ENCODE results near the gene NEK10. TPM values are rescaled to one million over a fixed set of nuclear protein-coding genes. Genes with fewer than 3 reads are reported as not detected.

NEK10 gene
- total RNA-seq, 4 donors from 2014 or later = 0.58 to 2.5 (median 1.1) TPM

DNA sequence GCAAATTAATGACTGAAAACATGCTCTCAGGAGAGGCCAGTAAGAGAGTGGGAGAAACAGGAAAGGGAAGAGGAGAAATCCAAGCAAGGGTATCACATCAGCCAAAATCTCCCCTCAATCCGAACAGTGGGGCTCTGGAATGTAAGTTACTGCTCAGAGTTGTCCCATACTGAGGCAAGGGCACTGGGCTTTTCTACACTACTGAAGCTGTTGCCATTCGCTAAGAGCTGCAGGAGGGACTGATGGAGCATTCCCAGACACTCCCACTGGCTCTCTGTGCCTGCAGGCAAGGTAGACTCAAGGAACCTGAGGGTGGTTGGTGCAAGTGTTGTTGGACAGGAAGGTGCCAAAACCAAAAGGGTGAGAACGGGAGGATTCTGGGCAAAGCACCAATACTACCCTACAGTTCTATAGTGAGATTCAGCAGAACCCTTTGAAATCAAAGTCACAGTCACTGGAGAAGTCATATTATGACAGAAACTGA lies 46.1 kb downstream of the NEK10 start:
- no peak overlapping the region for H3K27ac ChIP-seq (replicated peaks in 1 of 4)
- no peak for DNase-seq (ENCODE audit: extremely low spot score)
- WGBS = 68% methylated on average over 3 of the region's 3 CpGs
- peaks cover 28 to 61% (median 52%) of the 10 kb centered on the region in 4 donors for H3K4me1 ChIP-seq
- H3K9me3 ChIP-seq = no peaks in the 10 kb centered on the region
- no peak overlapping the region for H3K4me3 ChIP-seq
- no peaks in the 10 kb centered on the region for H3K27me3 ChIP-seq
- intact Hi-C loops (cut with DNase I) = no loop called here
- H3K36me3 ChIP-seq = no peaks in the 10 kb centered on the region
- no peak for TF ChIP-seq POLR2AphosphoS5 (IDR thresholded peaks at IDR 0.05)
- no peak for TF ChIP-seq EP300 (IDR thresholded peaks at IDR 0.05)
- TF ChIP-seq, protein P1, sequence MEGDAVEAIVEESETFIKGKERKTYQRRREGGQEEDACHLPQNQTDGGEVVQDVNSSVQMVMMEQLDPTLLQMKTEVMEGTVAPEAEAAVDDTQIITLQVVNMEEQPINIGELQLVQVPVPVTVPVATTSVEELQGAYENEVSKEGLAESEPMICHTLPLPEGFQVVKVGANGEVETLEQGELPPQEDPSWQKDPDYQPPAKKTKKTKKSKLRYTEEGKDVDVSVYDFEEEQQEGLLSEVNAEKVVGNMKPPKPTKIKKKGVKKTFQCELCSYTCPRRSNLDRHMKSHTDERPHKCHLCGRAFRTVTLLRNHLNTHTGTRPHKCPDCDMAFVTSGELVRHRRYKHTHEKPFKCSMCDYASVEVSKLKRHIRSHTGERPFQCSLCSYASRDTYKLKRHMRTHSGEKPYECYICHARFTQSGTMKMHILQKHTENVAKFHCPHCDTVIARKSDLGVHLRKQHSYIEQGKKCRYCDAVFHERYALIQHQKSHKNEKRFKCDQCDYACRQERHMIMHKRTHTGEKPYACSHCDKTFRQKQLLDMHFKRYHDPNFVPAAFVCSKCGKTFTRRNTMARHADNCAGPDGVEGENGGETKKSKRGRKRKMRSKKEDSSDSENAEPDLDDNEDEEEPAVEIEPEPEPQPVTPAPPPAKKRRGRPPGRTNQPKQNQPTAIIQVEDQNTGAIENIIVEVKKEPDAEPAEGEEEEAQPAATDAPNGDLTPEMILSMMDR (IDR thresholded peaks at IDR 0.05) = no peak
- no peak for TF ChIP-seq POLR2A (IDR thresholded peaks at IDR 0.05; ENCODE audit: low read depth)

DNA sequence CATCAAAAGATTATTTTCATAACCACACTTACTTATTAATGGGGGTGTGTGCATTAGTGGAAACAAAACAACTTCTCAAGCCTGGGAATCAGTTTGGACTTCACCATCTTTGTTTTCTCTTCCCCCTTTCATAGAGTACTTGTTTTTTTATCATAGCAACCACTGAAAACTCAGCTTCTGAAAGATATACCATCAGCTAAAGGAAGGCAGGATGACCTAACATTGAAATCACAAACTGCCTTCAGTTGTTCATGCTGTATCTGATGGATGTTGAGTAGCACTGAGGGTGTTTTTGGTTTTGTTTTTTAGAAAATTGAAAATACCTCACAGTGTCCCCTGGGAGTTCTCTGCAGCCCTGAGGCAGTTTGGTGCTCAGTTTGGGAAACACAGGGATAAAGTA lies 46.5 kb downstream of the NEK10 start:
- no peaks in the 10 kb centered on the region for H3K9me3 ChIP-seq
- no peak for DNase-seq (ENCODE audit: extremely low spot score)
- TF ChIP-seq, protein P1 (IDR thresholded peaks at IDR 0.05) = no peak
- no peak for TF ChIP-seq POLR2AphosphoS5 (IDR thresholded peaks at IDR 0.05)
- no peak for TF ChIP-seq EP300 (IDR thresholded peaks at IDR 0.05)
- no peak for TF ChIP-seq POLR2A (IDR thresholded peaks at IDR 0.05; ENCODE audit: low read depth)
- peaks cover 28 to 60% (median 51%) of the 10 kb centered on the region in 4 donors for H3K4me1 ChIP-seq
- no peak overlapping the region for H3K27ac ChIP-seq (replicated peaks in 1 of 4)
- no peaks in the 10 kb centered on the region for H3K27me3 ChIP-seq
- H3K4me3 ChIP-seq = no peak overlapping the region
- H3K36me3 ChIP-seq = no peaks in the 10 kb centered on the region
- intact Hi-C loops (cut with DNase I) = no loop called here

DNA sequence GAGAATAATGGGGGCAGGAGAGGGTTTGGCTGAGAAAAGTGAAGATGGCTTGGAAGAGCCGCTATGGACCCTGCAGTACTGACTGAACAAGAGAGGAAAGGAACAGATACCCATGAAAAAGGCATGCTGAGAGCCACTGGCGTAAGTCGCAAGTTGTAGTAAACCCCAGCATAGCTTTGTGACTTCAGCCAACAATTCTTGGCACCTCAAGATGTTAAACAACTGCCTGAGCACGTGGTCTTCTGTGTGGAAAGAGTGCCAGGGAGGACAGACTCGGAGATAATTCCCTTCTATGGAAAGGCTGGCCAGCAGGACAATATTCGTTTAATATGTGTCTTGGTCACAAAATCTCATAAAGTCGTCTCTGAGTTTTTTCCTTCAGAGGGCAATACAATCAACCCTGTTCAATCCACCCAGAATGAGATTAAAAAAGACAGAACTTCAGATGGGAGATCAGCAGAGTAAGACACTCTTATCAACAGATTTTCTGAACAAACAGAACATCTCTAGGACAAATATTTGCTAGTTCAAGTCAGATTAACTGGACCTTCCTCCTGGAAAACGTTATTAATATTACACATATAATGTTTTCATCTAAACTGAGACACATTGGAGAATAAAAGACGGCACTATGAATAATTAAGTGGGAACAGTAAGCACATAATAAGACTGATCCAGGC lies 49.2 kb downstream of the NEK10 start:
- Histone ChIP-seq H3K9me3 (no peaks in the 10 kb centered on the region), H3K4me1 (peaks cover 10 to 48% (median 38%) of the 10 kb centered on the region in 4 donors), H3K36me3 (no peaks in the 10 kb centered on the region), H3K27ac (replicated peaks in 1 of 4) (peak overlapping the region; percentile 66 to 80 (median 78)), H3K4me3 (no peak overlapping the region), H3K27me3 (no peaks in the 10 kb centered on the region)
- intact Hi-C loops (cut with DNase I) = no loop called here
- no peak for DNase-seq (ENCODE audit: extremely low spot score)
- no peak for TF ChIP-seq EP300 (IDR thresholded peaks at IDR 0.05)
- TF ChIP-seq POLR2AphosphoS5 (IDR thresholded peaks at IDR 0.05) = peak; percentile 60 to 82
- WGBS = 50% methylated on average over 9 of the region's 9 CpGs

DNA sequence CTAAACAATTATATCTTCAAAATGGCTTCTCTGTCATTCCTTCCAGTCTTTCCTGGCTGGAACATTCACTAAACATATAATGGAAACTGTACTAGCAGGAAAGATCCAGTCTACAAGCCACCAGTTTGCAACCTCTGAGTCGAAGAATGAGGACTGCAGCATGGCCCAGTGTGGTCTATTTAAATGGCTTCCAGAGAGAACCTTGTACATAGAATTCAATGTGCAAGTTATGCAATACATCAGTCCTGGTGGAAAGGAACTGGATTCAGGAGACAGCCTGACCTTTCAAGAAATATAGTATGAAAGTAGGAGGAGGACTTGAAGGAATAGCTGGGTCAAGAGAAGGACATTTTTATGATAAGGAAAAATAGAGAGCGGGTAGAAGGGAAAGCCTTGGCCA lies 49.9 kb downstream of the NEK10 start:
- Histone ChIP-seq H3K4me3 (no peak overlapping the region), H3K27ac (replicated peaks in 1 of 4) (peak overlapping the region; percentile 66 to 80 (median 78)), H3K27me3 (no peaks in the 10 kb centered on the region), H3K4me1 (peaks cover 10 to 47% (median 40%) of the 10 kb centered on the region in 4 donors), H3K9me3 (no peaks in the 10 kb centered on the region), H3K36me3 (no peaks in the 10 kb centered on the region)
- no peak for DNase-seq (ENCODE audit: extremely low spot score)
- intact Hi-C loops (cut with DNase I) = no loop called here
- WGBS = 93% methylated on average over 2 of the region's 2 CpGs
- TF ChIP-seq EP300 (IDR thresholded peaks at IDR 0.05) (no peak), POLR2A (IDR thresholded peaks at IDR 0.05; ENCODE audit: low read depth) (no peak), POLR2AphosphoS5 (IDR thresholded peaks at IDR 0.05) (no peak)
- TF ChIP-seq, protein P1 (IDR thresholded peaks at IDR 0.05) = no peak

DNA sequence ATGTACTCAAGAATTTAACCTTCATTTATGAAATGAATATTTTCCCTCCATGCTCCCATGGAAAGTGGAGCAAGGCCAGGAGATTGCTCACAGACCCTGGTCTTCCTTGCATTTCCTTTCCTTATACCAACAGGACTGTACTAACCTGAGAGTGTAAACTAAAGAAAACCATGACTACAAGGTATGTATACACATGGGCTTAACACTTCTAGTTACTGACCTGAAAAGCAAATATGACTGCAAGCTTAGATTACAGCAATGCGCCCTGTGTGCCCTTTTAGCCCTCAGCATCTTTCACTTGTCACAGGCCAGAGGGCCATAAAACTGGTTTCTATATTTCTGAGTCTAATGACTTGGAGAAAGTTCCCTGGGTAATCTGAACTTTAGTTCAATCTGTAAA lies 52.1 kb downstream of the NEK10 start:
- Histone ChIP-seq H3K9me3 (no peaks in the 10 kb centered on the region), H3K27ac (replicated peaks in 1 of 4) (peak overlapping the region; percentile 45 to 80 (median 65)), H3K4me3 (no peak overlapping the region), H3K36me3 (no peaks in the 10 kb centered on the region), H3K4me1 (peaks cover 10 to 57% (median 45%) of the 10 kb centered on the region in 4 donors), H3K27me3 (no peaks in the 10 kb centered on the region)
- WGBS = 88% methylated on average over 1 of the region's 1 CpG
- no peak for DNase-seq (ENCODE audit: extremely low spot score)
- TF ChIP-seq POLR2AphosphoS5 (IDR thresholded peaks at IDR 0.05) (no peak), EP300 (IDR thresholded peaks at IDR 0.05) (no peak), POLR2A (IDR thresholded peaks at IDR 0.05; ENCODE audit: low read depth) (no peak)
- TF ChIP-seq, protein P1 (IDR thresholded peaks at IDR 0.05) = no peak
- intact Hi-C loops (cut with DNase I) = no loop called here
